ENCODE results near the gene OR52L1. TPM values are rescaled to one million over a fixed set of nuclear protein-coding genes. Genes with fewer than 3 reads are reported as not detected.

OR52L1 gene
- total RNA-seq, 1 experiment from 2014 or later: not detected

DNA sequence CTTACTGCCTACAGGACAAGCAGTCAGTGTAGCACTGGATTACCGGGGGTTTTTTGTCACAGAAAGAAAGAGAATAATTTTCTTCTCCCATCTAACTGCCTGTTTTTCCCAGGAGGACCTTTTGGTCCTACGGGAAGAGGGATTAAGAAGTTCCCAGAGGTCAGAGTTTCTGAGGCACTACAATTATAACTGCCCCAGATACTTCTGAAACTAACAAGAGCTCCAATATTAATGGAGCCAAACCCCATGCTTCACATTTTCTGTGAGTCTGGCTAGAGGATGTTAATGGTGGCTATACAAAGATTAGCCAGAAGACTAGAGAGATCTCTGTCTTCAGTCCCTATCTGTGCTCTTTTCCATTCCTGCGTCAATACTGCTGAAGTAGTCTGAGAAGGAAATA, 44.8 kb downstream of the OR52L1 start, which contains the start of gene OR56A3:
TSS of gene OR56A3 (plus strand) at position 301 of the 400 bp plus-strand sequence. CDS start 5,096 bp downstream, outside the sequence.
- Mint-ChIP-seq H3K4me1 (ENCODE audit: low read depth, unreplicated experiment) (no peaks in the 10 kb centered on the region), H3K27me3 (ENCODE audit: unreplicated experiment) (no peaks in the 10 kb centered on the region), H3K4me3 (ENCODE audit: low read depth, unreplicated experiment) (no peak within 1 kb of the TSS), H3K36me3 (ENCODE audit: insufficient read depth, unreplicated experiment) (no peaks in the 10 kb centered on the region), H3K9me3 (ENCODE audit: low read depth, unreplicated experiment) (peaks cover 7% of the 10 kb centered on the region), H3K27ac (ENCODE audit: unreplicated experiment) (no peak within 1 kb of the TSS)
- CTCF ChIA-PET: no interaction called here
- intact Hi-C loops (cut with micrococcal nuclease; ENCODE audit: unreplicated experiment): no loop called here
- no peak for DNase-seq
- no TSS peak for BruUV-seq (replicated peaks)
- TF ChIP-seq, protein P1, sequence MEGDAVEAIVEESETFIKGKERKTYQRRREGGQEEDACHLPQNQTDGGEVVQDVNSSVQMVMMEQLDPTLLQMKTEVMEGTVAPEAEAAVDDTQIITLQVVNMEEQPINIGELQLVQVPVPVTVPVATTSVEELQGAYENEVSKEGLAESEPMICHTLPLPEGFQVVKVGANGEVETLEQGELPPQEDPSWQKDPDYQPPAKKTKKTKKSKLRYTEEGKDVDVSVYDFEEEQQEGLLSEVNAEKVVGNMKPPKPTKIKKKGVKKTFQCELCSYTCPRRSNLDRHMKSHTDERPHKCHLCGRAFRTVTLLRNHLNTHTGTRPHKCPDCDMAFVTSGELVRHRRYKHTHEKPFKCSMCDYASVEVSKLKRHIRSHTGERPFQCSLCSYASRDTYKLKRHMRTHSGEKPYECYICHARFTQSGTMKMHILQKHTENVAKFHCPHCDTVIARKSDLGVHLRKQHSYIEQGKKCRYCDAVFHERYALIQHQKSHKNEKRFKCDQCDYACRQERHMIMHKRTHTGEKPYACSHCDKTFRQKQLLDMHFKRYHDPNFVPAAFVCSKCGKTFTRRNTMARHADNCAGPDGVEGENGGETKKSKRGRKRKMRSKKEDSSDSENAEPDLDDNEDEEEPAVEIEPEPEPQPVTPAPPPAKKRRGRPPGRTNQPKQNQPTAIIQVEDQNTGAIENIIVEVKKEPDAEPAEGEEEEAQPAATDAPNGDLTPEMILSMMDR (IDR thresholded peaks at IDR 0.05; ENCODE audit: unreplicated experiment): no peak

DNA sequence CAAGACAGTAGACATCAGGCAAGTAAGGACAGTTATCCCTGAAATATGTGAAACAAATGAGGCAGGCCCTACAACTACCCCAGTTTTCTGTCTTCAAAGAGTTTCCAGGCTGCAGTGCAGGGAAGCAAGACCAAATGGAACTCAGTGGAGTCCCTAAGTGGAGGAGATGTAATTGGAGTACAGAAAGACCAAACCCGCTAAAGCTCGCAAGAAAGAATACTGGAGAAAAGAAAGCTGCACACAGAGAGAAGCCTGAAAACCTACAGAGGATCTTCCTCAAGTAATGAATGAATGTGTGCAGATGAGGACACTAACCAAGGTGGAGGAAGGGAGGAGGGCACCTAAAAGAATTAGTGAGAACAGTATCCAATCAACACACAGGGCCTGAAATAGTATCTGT, 46.0 kb downstream of the OR52L1 start:
- no peak overlapping the region for H3K4me3 Mint-ChIP-seq (ENCODE audit: low read depth, unreplicated experiment)
- CTCF ChIA-PET: no interaction called here
- peaks cover 9% of the 10 kb centered on the region for H3K9me3 Mint-ChIP-seq (ENCODE audit: low read depth, unreplicated experiment)
- TF ChIP-seq, protein P1 (IDR thresholded peaks at IDR 0.05; ENCODE audit: unreplicated experiment): no peak
- BruUV-seq (replicated peaks): no TSS peak
- H3K4me1 Mint-ChIP-seq (ENCODE audit: low read depth, unreplicated experiment): no peaks in the 10 kb centered on the region
- H3K27ac Mint-ChIP-seq (ENCODE audit: unreplicated experiment): no peak overlapping the region
- intact Hi-C loops (cut with micrococcal nuclease; ENCODE audit: unreplicated experiment): no loop called here
- DNase-seq: no peak
- no peaks in the 10 kb centered on the region for H3K36me3 Mint-ChIP-seq (ENCODE audit: insufficient read depth, unreplicated experiment)
- no peaks in the 10 kb centered on the region for H3K27me3 Mint-ChIP-seq (ENCODE audit: unreplicated experiment)

DNA sequence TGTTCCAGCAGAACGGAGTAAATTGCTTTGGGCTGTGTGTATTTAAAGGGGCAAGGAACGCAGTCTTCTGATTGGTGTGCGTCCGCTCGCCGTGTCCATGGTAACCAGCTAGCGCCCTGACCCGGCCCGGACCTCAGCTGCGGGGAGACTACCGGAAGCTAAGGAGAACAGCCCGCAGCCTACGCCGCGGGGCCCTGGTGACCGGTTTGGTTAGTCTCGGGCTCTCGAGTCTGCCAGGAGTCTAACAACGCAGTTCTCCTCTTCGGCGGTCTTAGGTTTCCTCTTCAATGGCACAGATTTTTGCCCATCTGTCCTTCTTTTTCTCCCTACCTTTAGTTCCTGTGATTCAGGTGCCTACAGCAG, 48.2 kb downstream of the OR52L1 start:
- Mint-ChIP-seq H3K4me3 (ENCODE audit: low read depth, unreplicated experiment) (no peak overlapping the region), H3K9me3 (ENCODE audit: low read depth, unreplicated experiment) (peaks cover 9% of the 10 kb centered on the region), H3K27me3 (ENCODE audit: unreplicated experiment) (no peaks in the 10 kb centered on the region), H3K36me3 (ENCODE audit: insufficient read depth, unreplicated experiment) (no peaks in the 10 kb centered on the region), H3K27ac (ENCODE audit: unreplicated experiment) (no peak overlapping the region), H3K4me1 (ENCODE audit: low read depth, unreplicated experiment) (no peaks in the 10 kb centered on the region)
- BruUV-seq (replicated peaks): no TSS peak
- DNase-seq: no peak
- intact Hi-C loops (cut with micrococcal nuclease; ENCODE audit: unreplicated experiment): no loop called here
- TF ChIP-seq, protein P1 (IDR thresholded peaks at IDR 0.05; ENCODE audit: unreplicated experiment): no peak
- CTCF ChIA-PET: no interaction called here

DNA sequence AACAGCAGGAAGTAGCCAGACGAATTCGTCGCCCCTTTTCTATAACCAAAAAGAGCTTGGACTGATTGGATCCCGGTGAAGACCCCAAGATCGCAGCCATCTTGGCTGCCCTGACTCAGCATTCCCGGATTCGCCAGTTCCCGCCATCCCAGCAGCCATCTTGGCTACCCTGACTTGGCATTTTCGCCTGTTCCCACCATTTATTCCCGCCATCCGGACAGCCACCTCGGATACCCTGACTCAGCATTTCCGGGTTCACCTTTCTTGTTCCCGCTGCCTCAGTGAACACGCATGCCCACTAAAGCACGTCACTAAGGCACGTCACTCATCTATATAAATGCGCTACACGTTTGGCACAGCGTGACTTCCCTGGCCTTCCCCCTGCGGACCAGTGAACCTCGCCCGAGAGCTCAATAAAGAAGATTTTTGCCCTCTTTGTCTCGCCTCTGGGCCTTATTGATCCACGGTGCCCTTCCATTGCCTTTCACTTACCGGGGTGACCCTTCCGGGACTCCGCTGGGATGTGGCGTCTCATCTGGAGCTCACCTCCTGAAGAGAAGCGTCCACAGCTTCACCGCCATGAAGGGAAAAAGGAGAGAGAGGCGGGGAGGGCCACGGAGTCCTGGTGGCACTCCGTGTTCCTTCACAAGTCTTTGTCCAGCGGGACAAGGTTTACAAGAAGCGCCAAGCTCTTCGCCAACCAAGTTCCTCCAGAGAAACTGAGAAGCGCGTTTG, 48.8 kb downstream of the OR52L1 start:
- no peaks in the 10 kb centered on the region for H3K27me3 Mint-ChIP-seq (ENCODE audit: unreplicated experiment)
- H3K4me3 Mint-ChIP-seq (ENCODE audit: low read depth, unreplicated experiment): no peak overlapping the region
- peaks cover 13% of the 10 kb centered on the region for H3K9me3 Mint-ChIP-seq (ENCODE audit: low read depth, unreplicated experiment)
- no TSS peak for BruUV-seq (replicated peaks)
- H3K36me3 Mint-ChIP-seq (ENCODE audit: insufficient read depth, unreplicated experiment): no peaks in the 10 kb centered on the region
- TF ChIP-seq, protein P1 (IDR thresholded peaks at IDR 0.05; ENCODE audit: unreplicated experiment): no peak
- no peak for DNase-seq
- CTCF ChIA-PET: no interaction called here
- H3K27ac Mint-ChIP-seq (ENCODE audit: unreplicated experiment): no peak overlapping the region
- intact Hi-C loops (cut with micrococcal nuclease; ENCODE audit: unreplicated experiment): no loop called here
- H3K4me1 Mint-ChIP-seq (ENCODE audit: low read depth, unreplicated experiment): no peaks in the 10 kb centered on the region

Other genes starting within 250 kb of the OR52L1 start
- not detected in 2 replicates for gene OR52N4, start 232.7 kb downstream of the OR52L1 start, total RNA-seq (2022)
- not detected in 2 replicates for gene OR52N5, start 203.6 kb downstream of the OR52L1 start, total RNA-seq (2022)
- gene OR52N1, start 195.7 kb downstream of the OR52L1 start, total RNA-seq (2022): not detected in 2 replicates
- not detected in 2 replicates for gene OR52N2, start 178.1 kb downstream of the OR52L1 start, total RNA-seq (2022)
- not detected in 2 replicates for gene OR52E6, start 145.1 kb downstream of the OR52L1 start, total RNA-seq (2022)
- not detected in 2 replicates for gene OR52E8, start 129.3 kb downstream of the OR52L1 start, total RNA-seq (2022)
- gene OR52E4, start 106.4 kb downstream of the OR52L1 start, total RNA-seq (2022): not detected in 2 replicates
- not detected in 2 replicates for gene OR52E5, start 93.8 kb downstream of the OR52L1 start, total RNA-seq (2022)
- not detected in 2 replicates for gene OR56A3, start 44.7 kb downstream of the OR52L1 start, total RNA-seq (2022)
- gene OR56A5, start 18.5 kb downstream of the OR52L1 start, total RNA-seq (2022): not detected in 2 replicates
- gene OR56A4, start 20.0 kb upstream of the OR52L1 start, total RNA-seq (2022): 0.26 TPM in 1 of 2 replicates, not detected in the other
- gene OR56A1, start 43.8 kb upstream of the OR52L1 start, total RNA-seq (2022): not detected in 2 replicates
- not detected in 2 replicates for gene OR56B4, start 120.7 kb upstream of the OR52L1 start, total RNA-seq (2022)
- gene OR52B2, start 183.3 kb upstream of the OR52L1 start, total RNA-seq (2022): not detected in 2 replicates
- not detected in 2 replicates for gene OR52W1, start 212.2 kb upstream of the OR52L1 start, total RNA-seq (2022)
- not detected in 2 replicates for gene C11orf42, start 218.6 kb upstream of the OR52L1 start, total RNA-seq (2022)
- 39.7 and 43.9 TPM in 2 replicates for gene FHIP1B, start 247.7 kb upstream of the OR52L1 start, total RNA-seq (2022)

All from Calu3 (cell line).